ENCODE results near the gene ATXN3L.

Gene ATXN3L

DNA sequence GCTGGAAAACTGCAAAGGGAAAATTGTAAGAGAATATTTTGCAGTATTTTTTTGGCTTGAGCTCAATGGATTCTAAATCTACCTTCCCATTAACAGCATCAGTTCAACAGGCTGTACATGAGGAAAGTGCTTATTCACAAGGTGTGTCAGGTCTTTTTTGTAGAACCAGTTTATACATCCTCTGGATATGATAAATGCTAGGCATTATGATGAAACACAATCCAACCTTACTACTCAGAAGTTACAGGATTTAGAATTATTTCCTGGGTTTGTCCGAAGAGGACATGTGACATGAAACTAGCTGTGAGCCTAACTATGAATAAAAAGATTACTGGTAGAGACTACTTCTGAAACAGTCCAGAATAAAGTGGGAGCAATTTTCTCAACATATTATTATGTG lies 49.5 kb downstream of the ATXN3L start:
- DNase-seq (ENCODE audit: low read depth in 1 of 2, low spot score in 1 of 2): no peak

- DNase-seq (ENCODE audit: low read depth in 1 of 2, low spot score in 1 of 2): no peak
These were observed 51.0 kb downstream of the ATXN3L start for GRCh38 chrX:13268874-13269273.

Measured in activated CD4-positive, alpha-beta T cell treated with anti-CD3 and anti-CD28 coated beads, Interleukin-2, amount 50 U/mL, for 24 hours (primary cell).